Amniotic stem cell (primary cell): ENCODE data around the gene CACNA1B.
A peak's percentile ranks its signal among the peaks of the same experiment; 100 is the strongest.
"Not testable (repeated sequence)": the region's sequence is repeated elsewhere in the genome, so short reads cannot be mapped to it uniquely, and the experiment has no call there.

Experiments
- DNase-seq: peaks from one replicate; lab custom pipeline; 2025; lab: John Stamatoyannopoulos, UW

The CACNA1B gene

DNA sequence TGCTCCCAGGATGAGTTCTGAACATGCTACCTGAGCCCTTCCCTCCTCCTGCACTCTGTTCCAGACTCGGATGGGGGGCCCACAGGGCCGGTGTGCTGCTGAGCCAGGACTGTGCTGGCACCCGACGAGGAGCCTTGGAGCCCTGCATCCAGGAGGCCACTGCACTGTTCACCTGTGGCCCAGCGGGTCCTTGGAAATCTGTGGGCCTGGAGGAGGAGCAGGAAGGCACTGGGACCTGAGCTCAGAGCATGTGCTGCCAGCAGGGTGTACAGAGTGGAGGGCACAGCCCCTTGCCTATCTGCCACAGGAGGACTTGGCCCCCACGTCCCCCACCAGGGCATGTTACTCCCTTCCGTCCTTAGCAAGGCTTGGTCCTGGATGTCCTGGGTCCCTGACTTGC is 265.9 kb downstream of the CACNA1B start:
- not testable (repeated sequence) for DNase-seq

DNA sequence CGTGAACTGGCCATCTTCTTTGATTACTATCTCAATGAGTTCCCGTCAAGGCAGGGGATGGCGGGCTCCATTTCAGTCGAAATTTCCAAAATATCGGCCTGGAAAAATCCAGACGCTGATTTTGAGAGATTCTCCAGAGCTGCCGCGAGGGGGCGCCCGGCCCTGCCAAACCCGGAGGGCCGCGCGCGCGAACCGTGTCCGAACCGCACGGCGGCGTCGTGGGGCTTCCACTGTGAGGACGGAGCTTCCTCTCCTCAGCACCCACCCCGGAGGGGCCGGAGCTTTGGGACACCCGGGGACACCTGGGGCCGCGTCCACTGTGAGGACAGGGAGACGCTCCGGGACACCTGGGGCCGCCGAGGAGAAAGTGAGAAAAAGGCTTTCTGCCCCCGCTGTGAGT is 270.0 kb downstream of the CACNA1B start:
- peak; percentile 7 for DNase-seq

DNA sequence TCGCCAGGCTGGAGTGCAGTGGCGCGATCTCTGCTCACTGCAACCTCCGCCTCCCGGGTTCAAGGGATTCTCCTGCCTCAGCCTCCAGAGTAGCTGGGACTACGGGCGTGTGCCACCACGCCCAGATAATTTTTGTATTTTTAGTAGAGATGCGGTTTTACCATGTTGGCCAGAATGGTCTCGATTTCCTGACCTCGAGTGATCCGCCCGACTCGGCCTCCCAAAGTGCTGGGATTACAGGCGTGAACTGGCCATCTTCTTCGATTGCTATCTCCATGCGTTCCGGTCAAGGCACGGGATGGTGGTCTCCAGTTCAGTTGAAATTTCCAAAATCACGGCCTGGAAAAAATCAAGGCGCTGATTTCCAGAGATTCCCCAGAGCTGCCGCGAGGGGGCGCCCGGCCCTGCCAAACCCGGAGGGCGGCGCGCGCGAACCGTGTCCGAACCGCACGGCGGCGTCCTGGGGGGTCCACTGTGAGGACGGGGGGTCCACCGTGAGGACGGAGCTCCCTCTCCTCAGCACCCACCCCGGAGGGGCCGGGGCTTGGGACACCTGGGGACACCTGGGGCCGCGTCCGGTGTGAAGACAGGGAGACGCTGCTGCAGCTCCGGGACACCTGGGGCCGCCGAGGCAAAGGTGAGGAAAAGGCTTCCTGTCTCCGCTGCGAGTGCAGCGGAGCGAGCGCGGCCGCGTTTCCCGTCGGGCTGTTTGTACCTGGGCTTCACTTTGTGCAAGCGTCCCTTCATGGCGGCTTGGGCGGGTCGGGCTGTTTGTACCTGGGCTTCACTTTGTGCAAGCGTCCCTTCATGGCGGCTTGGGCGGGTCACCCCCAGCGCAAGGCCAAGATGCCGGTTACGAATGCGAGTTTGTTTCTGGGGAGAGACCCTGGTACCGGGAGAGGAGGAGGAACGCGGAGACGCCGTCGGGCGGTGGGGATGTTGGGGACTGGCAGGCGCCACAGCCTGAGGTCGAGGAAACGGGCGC is 272.4 kb downstream of the CACNA1B start:
- DNase-seq: not testable (repeated sequence)

DNA sequence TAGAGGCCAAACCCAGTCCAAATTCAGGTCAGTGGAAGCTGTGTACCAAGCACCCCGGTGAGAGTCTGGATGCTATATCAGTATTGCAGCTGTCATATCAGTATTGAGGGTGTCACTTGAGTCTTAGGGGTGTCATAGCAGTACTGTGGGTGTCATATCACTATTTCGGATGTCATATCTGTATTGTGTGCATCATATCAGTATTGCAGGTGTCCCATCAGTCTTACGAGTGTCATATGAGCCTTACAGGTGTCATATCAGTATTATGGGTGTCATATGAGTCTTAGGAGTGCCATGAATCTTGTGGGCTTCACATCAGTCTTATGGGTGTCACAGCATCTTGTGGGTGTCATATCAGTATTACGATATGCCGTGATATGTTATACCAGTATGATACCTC is 278.2 kb downstream of the CACNA1B start:
- not testable (repeated sequence) for DNase-seq

DNA sequence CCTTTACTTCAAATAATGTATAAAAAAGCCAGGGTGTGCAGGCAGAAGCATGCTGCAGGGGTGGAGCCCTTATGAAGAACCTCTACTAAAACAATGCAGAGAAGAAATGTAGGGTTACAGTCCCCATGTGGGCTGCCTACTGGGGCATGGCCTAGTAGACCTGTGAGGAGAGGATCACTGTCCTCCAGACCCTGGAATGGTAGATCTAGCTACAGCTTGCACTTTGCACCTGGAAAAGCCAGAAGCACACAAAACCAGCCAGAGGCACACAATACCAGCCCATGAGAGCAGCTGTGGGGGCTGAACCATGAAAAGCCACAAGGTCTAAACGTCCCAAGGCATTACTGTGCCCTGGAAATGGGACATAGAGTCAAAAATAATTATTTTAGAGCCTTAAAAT is 289.2 kb downstream of the CACNA1B start:
- not testable (repeated sequence) for DNase-seq
